CD4-positive, alpha-beta T cell treated with Interleukin-4 for 4 hours (primary cell): ENCODE measurements around the gene ATF4.

Experiments
- DNase-seq: peaks from one replicate; pipeline ENCODE4 v3.0.0-alpha.2; 2020

Gene ATF4

DNA sequence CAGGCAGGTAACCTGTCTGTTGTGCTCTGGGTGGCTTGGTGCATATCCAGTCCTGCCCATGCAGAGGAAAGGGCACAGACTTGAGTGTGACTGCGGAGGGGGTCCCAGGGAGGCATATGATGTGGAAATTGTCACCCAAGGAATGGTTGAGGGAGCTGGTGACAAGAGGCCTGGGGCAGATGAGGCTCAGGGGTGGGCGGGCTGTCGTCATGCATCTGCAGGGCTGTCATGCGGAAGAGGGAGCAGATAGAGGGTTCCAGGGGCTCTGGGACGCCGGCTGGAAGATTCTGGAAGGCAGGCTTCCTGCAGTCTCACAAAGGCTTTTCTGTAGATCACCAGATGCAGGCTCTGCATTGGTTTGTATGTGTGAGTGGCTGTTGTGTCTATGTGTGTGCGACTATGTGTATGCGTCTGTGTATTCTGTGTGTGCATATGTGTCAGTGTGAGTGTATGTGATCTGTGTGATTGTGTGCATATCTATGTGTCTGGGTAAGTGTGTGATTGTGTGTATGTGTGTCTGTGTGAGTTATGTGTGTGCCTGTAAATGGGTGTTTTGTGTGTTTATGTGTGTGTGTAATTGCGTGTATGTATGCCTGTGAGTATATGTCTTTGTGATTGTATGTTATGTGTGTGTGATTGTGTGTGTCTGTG is 42.6 kb downstream of the ATF4 start:
- DNase-seq, result no peak

GRCh38 chr22:39563571-39564428 is 43.4 kb downstream of the ATF4 start:
- DNase-seq, result no peak

- DNase-seq, result no peak
Measured at GRCh38 chr22:39565414-39565944, 45.1 kb downstream of the ATF4 start.

DNA sequence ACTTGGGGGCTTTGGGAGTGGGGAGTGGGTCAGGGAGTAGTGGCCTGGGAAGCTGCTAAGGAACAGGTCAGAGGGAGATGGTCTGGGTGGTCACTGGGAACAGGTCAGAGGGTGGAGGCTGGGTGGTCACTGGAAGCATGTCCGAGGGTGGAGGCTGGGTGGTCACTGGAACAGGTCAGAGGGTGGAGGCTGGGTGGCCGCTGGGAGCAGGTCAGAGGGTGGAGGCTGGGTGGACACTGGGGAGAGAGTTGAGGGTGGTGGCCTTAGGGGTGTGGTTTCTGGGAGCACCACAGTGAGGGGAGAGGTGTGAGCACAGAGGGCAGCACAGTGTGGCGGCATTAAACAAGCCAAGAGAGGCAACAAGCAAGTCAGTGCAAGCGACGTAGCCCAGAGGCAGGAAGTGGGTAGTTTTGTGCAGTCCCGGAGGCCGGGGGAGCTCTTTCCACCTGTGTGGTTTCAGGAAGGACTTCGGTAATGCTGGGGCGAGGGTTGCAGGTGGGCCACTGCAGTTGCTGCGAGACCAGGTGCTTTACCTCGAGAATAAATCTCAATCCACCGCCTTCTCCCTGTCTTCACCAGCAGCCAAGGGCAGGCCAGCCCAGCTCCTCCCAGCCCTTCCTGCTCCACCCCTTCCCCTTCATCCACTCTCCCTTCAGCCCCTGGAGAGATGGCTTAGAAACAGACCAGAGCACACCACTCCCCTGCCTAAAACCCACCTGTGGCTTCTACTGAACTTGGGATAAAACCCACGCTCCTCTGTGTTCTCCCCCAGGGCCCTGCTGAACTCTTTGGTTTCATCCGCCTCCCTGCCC is 47.0 kb downstream of the ATF4 start:
- DNase-seq, result peak; percentile 27

DNA sequence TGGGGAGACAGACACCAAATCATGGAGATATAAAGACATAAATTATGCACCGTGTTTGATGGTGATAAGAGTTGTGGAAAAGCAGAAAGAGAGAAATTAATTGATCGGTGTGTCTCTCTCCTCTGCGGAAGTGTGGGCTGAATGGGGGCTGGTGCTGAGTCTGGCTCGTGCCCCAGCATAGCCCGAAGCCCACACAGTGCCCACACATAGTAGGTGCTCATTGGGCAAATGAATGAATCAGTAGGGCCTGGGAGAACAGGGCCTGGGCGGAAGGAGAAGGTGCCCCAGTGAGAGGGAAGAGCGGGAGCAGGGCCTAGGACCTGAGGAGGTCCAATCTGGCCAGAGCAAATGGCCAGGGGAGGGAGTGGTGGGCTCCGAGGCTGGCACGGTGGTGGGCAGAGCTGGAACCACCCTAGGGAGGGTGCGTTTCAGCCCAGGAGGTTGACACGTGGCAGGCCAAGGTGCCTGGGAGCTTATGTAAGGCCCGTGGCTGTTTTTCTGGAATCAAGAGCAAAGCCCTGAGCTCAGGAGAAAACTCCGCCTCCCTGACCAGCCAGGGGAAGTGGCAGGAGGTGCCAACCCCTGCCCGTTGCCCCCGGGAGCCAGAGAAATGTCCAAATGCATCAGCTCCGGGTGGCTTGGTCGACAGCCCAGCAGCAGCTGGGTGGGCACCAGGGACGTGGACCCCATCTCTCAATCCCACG is 48.1 kb downstream of the ATF4 start:
- no peak for DNase-seq

GRCh38 chr22:39569066-39569465 is 48.7 kb downstream of the ATF4 start:
- no peak for DNase-seq

DNA sequence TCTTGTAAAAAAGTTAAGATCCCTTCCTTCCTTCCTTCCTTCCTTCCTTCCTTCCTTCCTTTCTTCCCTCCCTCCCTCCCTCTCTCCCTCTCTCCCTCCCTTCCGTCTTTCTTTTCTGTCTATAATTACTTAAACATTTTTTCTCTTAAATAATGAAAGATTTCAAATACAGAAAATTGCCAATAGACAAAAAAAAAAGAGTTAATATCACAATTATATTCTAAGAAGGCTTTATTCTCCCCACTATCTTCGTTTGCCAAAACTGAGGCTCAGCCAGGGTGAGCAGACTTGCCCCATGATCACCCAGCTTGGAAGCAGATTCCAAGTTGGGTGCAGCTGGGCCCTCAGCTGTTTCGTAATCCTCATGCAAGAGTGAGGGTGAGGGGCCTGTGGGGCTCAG is 49.9 kb downstream of the ATF4 start:
- no peak for DNase-seq

- no peak for DNase-seq
Measured at GRCh38 chr22:39570665-39571064, 50.3 kb downstream of the ATF4 start, which contains the start of gene CACNA1I. TSS of gene CACNA1I (plus strand) at chr22:39570753. CDS start at chr22:39570753, 0 bp downstream.

- no peak for DNase-seq
Measured at GRCh38 chr22:39571538-39571937, 51.2 kb downstream of the ATF4 start.
